IPS-18c (cell line): Measurements from ENCODE around the gene SH3BP4.

ENCODE experiments used
- H3K4me3 ChIP-seq: 2 replicates; pipeline ENCODE4 v1.7.0; 2013; ENCODE audit warnings: low read depth, mild to moderate bottlenecking, low read length, moderate library complexity; ENCODE audit not compliant: insufficient read depth
- H3K9me3 ChIP-seq: one replicate; pipeline ENCODE4 v1.6.1; 2013; ENCODE audit warnings: mild to moderate bottlenecking, low read length, moderate library complexity; ENCODE audit not compliant: control insufficient read depth, insufficient read depth

Gene SH3BP4

GRCh38 chr2:234939576-234939975 is 12.2 kb upstream of the SH3BP4 start:
- Histone ChIP-seq H3K4me3 (no peak overlapping the region), H3K9me3 (peaks cover 2% of the 10 kb centered on the region)

DNA sequence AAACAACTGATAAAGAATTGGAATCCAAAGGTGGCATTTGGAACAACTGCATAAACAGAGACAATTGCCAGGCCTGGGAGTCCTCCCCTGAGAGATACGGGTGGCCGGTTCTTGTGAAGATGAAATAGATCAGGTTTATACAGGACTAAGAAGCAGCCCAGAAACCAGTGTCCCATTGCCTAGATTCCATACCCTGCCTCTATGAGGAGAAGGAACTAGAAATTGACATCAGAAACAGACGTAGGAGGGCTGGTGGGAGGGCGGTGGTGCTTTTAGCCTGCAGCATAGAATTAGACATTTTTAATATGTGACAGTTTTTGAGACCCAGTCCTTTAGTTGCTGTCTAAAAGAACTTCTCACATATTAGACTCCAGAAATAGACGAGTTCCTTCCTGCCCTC is 11.8 kb upstream of the SH3BP4 start:
- Histone ChIP-seq H3K4me3 (no peak overlapping the region), H3K9me3 (peaks cover 2% of the 10 kb centered on the region)

DNA sequence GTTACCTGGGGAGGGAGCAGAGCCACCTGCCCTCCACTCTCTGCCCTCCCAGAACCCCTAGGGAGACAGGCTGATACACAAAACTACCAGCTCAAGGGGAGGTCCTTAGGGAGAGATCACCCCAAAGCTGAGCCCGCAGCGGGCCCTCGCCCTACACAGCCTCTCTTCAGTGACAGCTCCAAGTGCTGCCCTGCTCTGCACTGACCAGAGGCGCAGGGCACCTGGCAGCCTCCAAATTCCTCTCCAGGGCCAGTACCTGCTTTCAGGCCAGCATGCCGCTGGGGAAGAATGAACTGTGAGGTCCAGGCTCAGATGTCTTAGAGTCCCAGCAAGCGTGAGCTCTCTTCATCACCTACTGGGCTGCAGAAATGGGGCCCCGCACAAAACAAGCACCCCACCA is 11.3 kb upstream of the SH3BP4 start:
- Histone ChIP-seq H3K9me3 (peaks cover 2% of the 10 kb centered on the region), H3K4me3 (no peak overlapping the region)

DNA sequence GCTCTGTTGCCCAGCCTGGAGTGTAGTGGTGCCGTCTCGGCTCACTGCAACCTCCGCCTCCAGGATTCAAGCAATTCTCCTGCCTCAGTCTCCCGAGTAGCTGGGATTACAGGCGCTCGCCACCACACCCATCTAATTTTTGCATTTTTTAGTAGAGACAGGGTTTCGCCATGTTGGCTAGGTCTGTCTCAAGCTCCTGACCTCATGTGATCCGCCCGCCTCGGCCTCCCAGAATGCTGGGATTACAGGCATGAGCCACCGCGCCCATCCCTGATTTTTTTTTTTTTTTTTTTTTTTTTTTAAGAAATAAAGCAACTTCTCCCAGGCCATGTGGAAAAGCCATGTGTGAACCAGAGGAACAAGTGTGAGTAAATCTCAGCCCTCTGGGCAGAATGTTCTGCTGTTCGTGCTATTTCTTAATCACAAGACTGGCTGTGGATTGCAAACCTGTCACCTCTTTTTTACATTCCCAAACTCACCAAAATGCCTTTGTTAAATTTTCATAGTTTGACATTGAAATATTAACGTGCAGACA is 6.4 kb upstream of the SH3BP4 start:
- Histone ChIP-seq H3K4me3 (no peak overlapping the region), H3K9me3 (no peaks in the 10 kb centered on the region)

- H3K9me3 ChIP-seq = no peaks in the 10 kb centered on the region
- no peak overlapping the region for H3K4me3 ChIP-seq
Observed at GRCh38 chr2:234947556-234947955, 4.3 kb upstream of the SH3BP4 start.

DNA sequence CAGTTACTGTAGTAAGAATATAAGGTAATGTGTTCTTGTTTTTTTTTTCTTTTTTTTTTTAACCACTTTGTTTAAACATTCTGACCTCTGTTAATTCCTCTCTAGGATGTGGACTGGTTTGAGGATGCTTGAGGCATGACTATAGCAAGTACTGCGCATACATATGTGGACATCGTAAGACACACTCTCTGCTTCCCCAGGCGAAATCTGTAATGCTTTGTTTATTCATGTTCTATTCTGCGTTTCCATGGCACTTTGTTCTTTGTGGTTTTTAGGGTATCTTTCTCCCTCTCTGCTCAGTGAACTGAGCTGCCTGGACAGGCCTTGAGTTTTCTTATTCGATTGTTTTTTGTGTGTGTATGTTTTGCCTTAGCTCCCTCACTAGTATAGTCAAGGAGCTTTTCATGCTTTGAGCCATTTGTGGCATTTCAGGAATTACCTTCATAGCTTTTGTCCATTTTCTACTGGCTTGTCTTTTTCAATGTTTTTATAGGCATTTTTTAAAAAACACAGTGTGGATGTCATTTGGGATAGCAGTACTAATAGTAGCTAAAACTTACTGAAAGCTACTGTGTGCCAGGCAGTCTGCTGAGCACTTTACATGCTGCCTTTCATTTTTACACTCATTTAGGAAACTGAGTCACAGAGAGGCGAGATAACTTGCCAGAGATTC is 1.9 kb upstream of the SH3BP4 start:
- no peaks in the 10 kb centered on the region for H3K9me3 ChIP-seq
- H3K4me3 ChIP-seq = no peak overlapping the region

- peak overlapping the region; percentile 54; the same call in 1 of the 2 replicates for H3K4me3 ChIP-seq
Observed at GRCh38 chr2:234950435-234950729, 1.4 kb upstream of the SH3BP4 start.

GRCh38 chr2:234950730-234951663 is 820 bp upstream of the SH3BP4 start:
- H3K4me3 ChIP-seq = peak overlapping the region; percentile 54
- no peaks in the 10 kb centered on the region for H3K9me3 ChIP-seq

More at GRCh38 chr2:234950435-234950729, 1.4 kb upstream of the SH3BP4 start:
- no peaks in the 10 kb centered on the region for H3K9me3 ChIP-seq

DNA sequence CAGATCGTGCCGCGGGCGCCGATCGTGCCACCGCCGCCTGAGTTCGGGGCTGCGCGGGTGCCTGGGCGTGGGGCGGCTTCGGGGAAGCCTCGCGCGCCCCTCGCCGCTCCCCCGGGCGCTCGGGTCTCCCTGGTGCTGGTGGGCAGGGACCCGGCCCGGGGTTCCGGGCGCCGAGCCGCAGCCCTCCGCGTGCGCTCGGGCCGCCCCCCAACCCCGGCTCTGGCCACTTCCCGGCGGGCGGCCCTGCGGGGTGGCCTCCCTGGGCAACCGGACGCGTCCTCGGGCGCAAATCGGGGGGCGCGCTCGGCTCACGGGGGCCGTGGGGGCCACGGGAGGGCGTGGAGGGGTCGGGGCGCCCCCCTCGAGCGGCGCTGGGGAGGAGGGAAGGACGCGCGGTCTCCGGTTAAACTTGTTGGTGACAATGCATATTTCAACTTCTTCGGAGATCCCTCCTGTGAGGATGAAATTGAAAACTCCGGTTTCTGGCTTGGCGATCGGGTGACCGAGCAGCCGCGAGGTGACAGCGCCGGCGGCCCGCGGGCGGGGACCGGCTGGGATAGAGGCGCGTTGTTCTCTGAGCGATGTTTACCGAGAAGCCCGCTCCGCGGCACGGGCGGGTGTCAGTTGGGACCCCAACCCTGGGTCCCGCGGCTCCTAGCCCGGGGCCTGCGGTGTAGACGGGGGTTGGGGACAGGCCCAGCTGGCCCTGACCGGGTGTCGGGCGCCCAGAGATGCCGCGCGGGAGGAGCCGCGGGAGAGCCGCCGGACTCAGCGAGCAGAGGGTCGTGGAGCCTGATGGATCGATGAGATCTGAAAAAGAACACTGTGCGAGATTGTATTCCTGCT is 676 bp downstream of the SH3BP4 start:
- peak overlapping the region; percentile 88 for H3K4me3 ChIP-seq
- no peaks in the 10 kb centered on the region for H3K9me3 ChIP-seq

GRCh38 chr2:234953116-234954031 is 1.6 kb downstream of the SH3BP4 start:
- Histone ChIP-seq H3K4me3 (peak overlapping the region; percentile 88), H3K9me3 (no peaks in the 10 kb centered on the region)

- H3K9me3 ChIP-seq = no peaks in the 10 kb centered on the region
- H3K4me3 ChIP-seq = peak overlapping the region; percentile 88
Observed at GRCh38 chr2:234954551-234954992, 2.8 kb downstream of the SH3BP4 start.

DNA sequence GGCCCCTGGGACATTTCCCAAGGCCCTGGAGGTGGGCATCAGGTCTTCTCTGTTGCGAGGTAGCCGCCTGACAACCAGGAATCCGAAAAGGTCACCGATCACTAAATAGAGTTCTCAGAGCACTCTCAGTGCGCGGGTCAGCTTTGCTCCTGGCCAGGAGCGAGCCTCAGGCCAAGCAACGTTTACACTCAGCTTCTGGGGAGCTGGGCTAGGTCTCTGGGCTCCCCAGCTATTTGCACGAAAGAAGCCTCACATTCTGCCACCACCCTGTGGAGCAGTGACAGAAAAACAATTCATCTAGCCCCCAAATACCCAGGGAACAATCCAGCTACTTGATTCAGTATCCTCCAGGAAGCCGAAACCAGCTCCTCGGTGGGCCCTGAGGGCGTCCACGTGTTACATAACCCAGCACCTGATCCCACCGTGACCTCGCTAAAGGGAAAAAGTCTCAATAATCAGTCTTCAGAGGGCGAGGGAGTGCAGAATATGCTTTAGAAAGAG is 3.3 kb downstream of the SH3BP4 start:
- H3K4me3 ChIP-seq = peak overlapping the region; percentile 88
- no peaks in the 10 kb centered on the region for H3K9me3 ChIP-seq

- H3K4me3 ChIP-seq = no peak overlapping the region
- H3K9me3 ChIP-seq = no peaks in the 10 kb centered on the region
Observed at GRCh38 chr2:234955971-234956509, 4.2 kb downstream of the SH3BP4 start.

DNA sequence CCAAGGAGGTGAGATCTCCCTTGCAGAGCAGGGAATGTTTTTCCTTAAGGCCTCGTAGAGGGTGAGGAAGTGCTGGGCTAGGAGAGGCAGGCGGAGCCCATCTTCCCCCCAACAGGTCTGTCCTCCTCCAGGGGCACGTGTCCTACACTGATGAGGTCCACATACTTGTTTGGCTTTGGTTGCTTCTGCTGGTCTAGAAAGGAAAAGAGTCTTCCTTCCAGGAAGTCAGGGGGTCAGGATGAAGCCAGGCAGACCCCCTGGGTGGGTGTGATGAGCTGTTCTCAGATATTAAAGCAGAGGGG is 6.0 kb downstream of the SH3BP4 start:
- Histone ChIP-seq H3K4me3 (no peak overlapping the region), H3K9me3 (no peaks in the 10 kb centered on the region)

DNA sequence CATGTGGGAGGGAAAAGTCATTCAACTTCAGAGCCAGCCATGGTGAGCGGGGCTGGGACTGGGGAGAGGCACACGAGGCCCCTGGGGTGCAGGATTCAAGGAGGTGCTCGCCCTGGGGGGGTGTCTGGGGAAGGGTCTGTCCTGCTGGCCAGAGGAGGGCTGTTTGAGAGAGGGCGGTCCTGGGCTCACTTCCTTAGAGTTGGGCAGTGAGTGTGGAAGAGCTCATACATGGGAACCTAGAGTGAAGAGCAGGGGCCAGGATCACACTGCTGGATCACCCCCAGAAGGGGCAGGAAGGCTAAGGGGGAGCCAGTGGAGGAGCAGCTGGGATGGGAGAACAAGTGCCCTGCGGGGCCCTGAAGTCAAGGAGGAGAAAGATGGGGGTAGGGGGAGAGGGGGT is 6.5 kb downstream of the SH3BP4 start:
- H3K4me3 ChIP-seq = no peak overlapping the region
- no peaks in the 10 kb centered on the region for H3K9me3 ChIP-seq

GRCh38 chr2:234958746-234959395 is 7.1 kb downstream of the SH3BP4 start:
- H3K4me3 ChIP-seq = no peak overlapping the region
- H3K9me3 ChIP-seq = no peaks in the 10 kb centered on the region
